M059J (cell line): ENCODE measurements around the gene SPINK5. TPM values are rescaled to one million over a fixed set of nuclear protein-coding genes. Genes with fewer than 3 reads are reported as not detected.
"Not testable (repeated sequence)": the region's sequence is repeated elsewhere in the genome, so short reads cannot be mapped to it uniquely, and the experiment has no call there.

Experiments
- DNase-seq: peaks from one replicate; pipeline ENCODE4 v3.0.0-alpha.2; 2012; ENCODE audit warnings: low read depth
- total RNA-seq: library from RNA; depleted of rRNA; stranded (reverse); fragments of >200 nt; shearing (Covaris generic); gene quantifications from 2 replicates; pipeline ENCODE4 v1.2.3, GENCODE V29; 2014; rRNA removed

Gene SPINK5
- not detected in 2 replicates for total RNA-seq

GRCh38 chr5:148063861-148064260, at the start of gene SPINK5:
Gene SPINK5, plus strand, starts transcription at chr5:148063980. Its CDS starts 65 bp downstream, at chr5:148064045.
- DNase-seq = no peak

- DNase-seq = peak; percentile 12
Measured at GRCh38 chr5:148014276-148014675, 49.5 kb upstream of the SPINK5 start.

- DNase-seq = no peak
Measured at GRCh38 chr5:148020257-148020988, 43.4 kb upstream of the SPINK5 start.

- no peak for DNase-seq
Measured at GRCh38 chr5:148027505-148027904, 36.3 kb upstream of the SPINK5 start.

- DNase-seq = no peak
Measured at GRCh38 chr5:148029131-148029530, 34.6 kb upstream of the SPINK5 start.

GRCh38 chr5:148033134-148033533, 30.6 kb upstream of the SPINK5 start:
- peak; percentile 14 for DNase-seq

- DNase-seq = no peak
Measured at GRCh38 chr5:148035676-148036075, 28.1 kb upstream of the SPINK5 start.

- no peak for DNase-seq
Measured at GRCh38 chr5:148042881-148043280, 20.9 kb upstream of the SPINK5 start.

GRCh38 chr5:148043705-148044104, 20.1 kb upstream of the SPINK5 start:
- DNase-seq = no peak

GRCh38 chr5:148055160-148055559, 8.6 kb upstream of the SPINK5 start:
- DNase-seq = not testable (repeated sequence)

- DNase-seq = no peak
Measured at GRCh38 chr5:148060309-148060708, 3.5 kb upstream of the SPINK5 start.

- no peak for DNase-seq
Measured at GRCh38 chr5:148060881-148061280, 2.9 kb upstream of the SPINK5 start.

- DNase-seq = no peak
Measured at GRCh38 chr5:148070621-148071020, 6.8 kb downstream of the SPINK5 start.

GRCh38 chr5:148072207-148072606, 8.4 kb downstream of the SPINK5 start:
- DNase-seq = no peak

- no peak for DNase-seq
Measured at GRCh38 chr5:148075529-148075928, 11.7 kb downstream of the SPINK5 start.

- DNase-seq = no peak
Measured at GRCh38 chr5:148083203-148083602, 19.4 kb downstream of the SPINK5 start.

- no peak for DNase-seq
Measured at GRCh38 chr5:148084269-148084668, 20.5 kb downstream of the SPINK5 start.

GRCh38 chr5:148085310-148085709, 21.5 kb downstream of the SPINK5 start:
- DNase-seq = no peak

GRCh38 chr5:148085977-148086705, 22.4 kb downstream of the SPINK5 start:
- peak; percentile 9 for DNase-seq

GRCh38 chr5:148090146-148090772, 26.5 kb downstream of the SPINK5 start:
- no peak for DNase-seq

- peak; percentile 7 for DNase-seq
Measured at GRCh38 chr5:148090773-148091250, 27.0 kb downstream of the SPINK5 start.
